H1 (cell line): Measurements from ENCODE around the gene PGAP2. TPM values are rescaled to one million over a fixed set of nuclear protein-coding genes. Genes with fewer than 3 reads are reported as not detected.

Experiments used
- CTCF ChIA-PET: fragments of 300-600 bp; sonication (Branson Sonifier 250); formaldehyde crosslinking; loops from one replicate; lab custom pipeline; 2021; ENCODE audit not compliant: partially characterized antibody; lab: Charles Lee
- POLR2A ChIA-PET: fragments of 300-600 bp; sonication (Branson Sonifier 250); formaldehyde crosslinking; loops from one replicate; lab custom pipeline; 2021; ENCODE audit warnings: inconsistent platforms; ENCODE audit not compliant: partially characterized antibody; lab: Charles Lee
- DNase-seq, 2 experiments: peaks; one replicate each; pipeline versions ENCODE4 v3.0.0 to v3.0.0-alpha.2; 2010 to 2022; ENCODE audit warnings: low spot score in 2 of 2, low read depth in 1 of 2, mixed read lengths in 1 of 2
- FAIRE-seq: peaks from 2 replicates; lab custom pipeline; 2011; peaks lifted over from hg19 to GRCh38; lab: Jason Lieb, UNC
- H2AFZ ChIP-seq: 2 replicates; pipeline ENCODE4 v1.8.1; 2012; ENCODE audit warnings: low read length, inconsistent platforms
- H2AK5ac ChIP-seq: 2 replicates; pipeline ENCODE4 v1.6.1; 2013; ENCODE audit warnings: low read depth, low read length
- H2BK120ac ChIP-seq: replicated peaks from 2 replicates; pipeline ENCODE3; 2013; ENCODE audit warnings: low read depth, low read length, inconsistent platforms
- H2BK12ac ChIP-seq: 2 replicates; pipeline ENCODE4 v1.6.1; 2013; ENCODE audit warnings: low read depth, low read length
- H2BK15ac ChIP-seq: 2 replicates; pipeline ENCODE4 v1.6.1; 2013; ENCODE audit warnings: low read length
- H2BK20ac ChIP-seq: 2 replicates; pipeline ENCODE4 v1.6.1; 2013; ENCODE audit warnings: low read length
- H2BK5ac ChIP-seq: 2 replicates; pipeline ENCODE4 v1.6.1; 2013; ENCODE audit warnings: low read depth, low read length
- H3K14ac ChIP-seq: 2 replicates; pipeline ENCODE4 v1.6.1; 2013; ENCODE audit warnings: inconsistent platforms; ENCODE audit not compliant: insufficient read length
- H3K18ac ChIP-seq: 2 replicates; pipeline ENCODE4 v1.6.1; 2013; ENCODE audit warnings: low read length; ENCODE audit errors: extremely low read depth
- H3K23ac ChIP-seq: 2 replicates; pipeline ENCODE4 v1.6.1; 2013; ENCODE audit warnings: inconsistent platforms; ENCODE audit not compliant: insufficient read length
- H3K23me2 ChIP-seq: 2 replicates; pipeline ENCODE4 v1.6.1; 2013; ENCODE audit warnings: low read depth, low read length
- H3K27ac ChIP-seq: 2 replicates; pipeline ENCODE4 v1.6.1; 2011; ENCODE audit warnings: low read depth, low read length, inconsistent platforms
- H3K27me3 ChIP-seq, 4 experiments: replicated peaks in 1 of 4; 1 replicate in 1 of 4; 2 replicates in 3 of 4; pipeline versions ENCODE4 v1.6.1 to v1.8.1; 2011 to 2013; ENCODE audit warnings: low read length in 3 of 4, mild to moderate bottlenecking in 3 of 4, inconsistent platforms in 2 of 4, mixed read lengths in 2 of 4, moderate library complexity in 1 of 4; ENCODE audit not compliant: control insufficient read depth in 3 of 4, insufficient read depth in 3 of 4; ENCODE audit errors: extremely low read depth in 1 of 4
- H3K36me3 ChIP-seq, 4 experiments: 2 replicates each; pipeline versions ENCODE4 v1.6.1 to v1.8.1; 2011 to 2013; ENCODE audit warnings: mild to moderate bottlenecking in 4 of 4, low read length in 3 of 4, moderate library complexity in 2 of 4, control low read depth in 1 of 4, inconsistent platforms in 1 of 4; ENCODE audit not compliant: insufficient read depth in 4 of 4, control insufficient read depth in 2 of 4
- H3K4ac ChIP-seq: replicated peaks from 2 replicates; pipeline ENCODE3; 2013; ENCODE audit warnings: low read length, low read depth, mixed read lengths, inconsistent platforms; ENCODE audit not compliant: insufficient read length
- H3K4me1 ChIP-seq, 4 experiments: replicated peaks in 1 of 4; 1 replicate in 1 of 4; 2 replicates in 3 of 4; pipeline versions ENCODE4 v1.6.1 to v1.8.1; 2011 to 2013; ENCODE audit warnings: low read length in 3 of 4, inconsistent platforms in 2 of 4, mixed read lengths in 1 of 4; ENCODE audit not compliant: insufficient read depth in 4 of 4, control insufficient read depth in 3 of 4
- H3K4me2 ChIP-seq, 2 experiments: 2 replicates each; pipeline versions ENCODE4 v1.6.1 to v1.8.1; 2011 to 2013; ENCODE audit warnings: low read depth in 2 of 2, low read length in 2 of 2, control low read depth in 1 of 2, inconsistent platforms in 1 of 2, mild to moderate bottlenecking in 1 of 2; ENCODE audit not compliant: insufficient read depth in 1 of 2
- H3K4me3 ChIP-seq, 4 experiments: fragments of 200-600, 300-600 bp in 1 of 4; sonication (generic), shearing (Covaris generic), sonication (Bioruptor Twin) in 1 of 4; 2 replicates each; pipeline versions ENCODE4 v1.5.1 to v1.8.1; 2011 to 2016; ENCODE audit warnings: low read length in 4 of 4, low read depth in 3 of 4, control low read depth in 2 of 4, inconsistent platforms in 2 of 4, mild to moderate bottlenecking in 2 of 4, mixed read lengths in 1 of 4, moderate library complexity in 1 of 4; ENCODE audit not compliant: insufficient read depth in 2 of 4; ENCODE audit errors: extremely low read depth in 1 of 4
- H3K56ac ChIP-seq: replicated peaks from 2 replicates; pipeline ENCODE3; 2013; ENCODE audit warnings: low read depth, mild to moderate bottlenecking, mixed read lengths, low read length, inconsistent platforms; ENCODE audit not compliant: insufficient read length
- H3K79me1 ChIP-seq: 2 replicates; pipeline ENCODE4 v1.6.1; 2013; ENCODE audit warnings: low read depth, low read length, control low read depth
- H3K79me2 ChIP-seq, 2 experiments: 2 replicates each; pipeline versions ENCODE4 v1.6.1 to v1.8.1; 2012 to 2013; ENCODE audit warnings: low read length in 2 of 2, mild to moderate bottlenecking in 2 of 2, inconsistent platforms in 1 of 2; ENCODE audit not compliant: insufficient read depth in 2 of 2, control insufficient read depth in 1 of 2
- H3K9ac ChIP-seq, 4 experiments: replicated peaks in 1 of 4; 1 replicate in 1 of 4; 2 replicates in 3 of 4; pipeline versions ENCODE4 v1.6.1 to v1.8.1; 2011 to 2013; ENCODE audit warnings: low read depth in 3 of 4, low read length in 3 of 4, control low read depth in 2 of 4, mild to moderate bottlenecking in 2 of 4, moderate library complexity in 2 of 4, inconsistent platforms in 1 of 4; ENCODE audit errors: extremely low read depth in 1 of 4
- H3K9me3 ChIP-seq, 2 experiments: 2 replicates each; pipeline versions ENCODE4 v1.6.1 to v1.8.1; 2012 to 2013; ENCODE audit warnings: mild to moderate bottlenecking in 2 of 2, moderate library complexity in 2 of 2, control low read depth in 1 of 2, inconsistent platforms in 1 of 2, low read depth in 1 of 2, low read length in 1 of 2, mixed read lengths in 1 of 2; ENCODE audit not compliant: insufficient read depth in 2 of 2
- H4K20me1 ChIP-seq, 2 experiments: replicated peaks in 1 of 2; 2 replicates each; pipeline versions ENCODE3 to v1.8.1; 2011 to 2013; ENCODE audit warnings: inconsistent platforms in 2 of 2, low read length in 2 of 2, mild to moderate bottlenecking in 1 of 2; ENCODE audit not compliant: insufficient read depth in 2 of 2, control insufficient read depth in 1 of 2
- H4K5ac ChIP-seq: 2 replicates; pipeline ENCODE4 v1.6.1; 2013; ENCODE audit warnings: low read length, low read depth, mixed read lengths, inconsistent platforms; ENCODE audit not compliant: insufficient read length
- H4K8ac ChIP-seq: 2 replicates; pipeline ENCODE4 v1.8.0; 2013; ENCODE audit warnings: mild to moderate bottlenecking, moderate library complexity, low read length, inconsistent platforms; ENCODE audit not compliant: insufficient read depth; ENCODE audit errors: extremely low read depth
- H4K91ac ChIP-seq: replicated peaks from 2 replicates; pipeline ENCODE3; 2013; ENCODE audit warnings: low read length, mixed read lengths, inconsistent platforms; ENCODE audit not compliant: insufficient read length
- CBX8 ChIP-seq: fragments of 300-800, 300-1000 bp; sonication (generic); IDR thresholded peaks from 2 replicates; pipeline ENCODE4 v1.7.1; 2016; ENCODE audit warnings: low read depth, low read length, borderline replicate concordance
- SAP30 ChIP-seq: fragments of 300-600 bp; sonication (generic); IDR thresholded peaks from 2 replicates; pipeline ENCODE4 v1.7.1; 2012; ENCODE audit warnings: low read length, moderate library complexity, mild to moderate bottlenecking, inconsistent platforms; ENCODE audit not compliant: insufficient read depth, insufficient replicate concordance
- SUZ12 ChIP-seq: fragments of 200-600 bp; sonication (generic); IDR thresholded peaks from 2 replicates; pipeline ENCODE4 v1.6.1; 2012; ENCODE audit warnings: mild to moderate bottlenecking, inconsistent platforms, low read length, moderate library complexity, mixed read lengths
- WGBS, 2 experiments: shearing (Covaris generic) in 1 of 2; methylation state at CpG; one replicate each; pipeline versions ENCODE4 v1.1.6 to v1.1.7; 2013 to 2015; ENCODE audit warnings: low lambda C conversion rate in 2 of 2, mixed read lengths in 2 of 2, inconsistent platforms in 1 of 2, low coverage in 1 of 2, missing lambda C conversion rate in 1 of 2; ENCODE audit not compliant: insufficient replicate concordance in 2 of 2, insufficient coverage in 1 of 2, insufficient read length in 1 of 2; ENCODE audit errors: extremely low coverage in 1 of 2, missing lambda C conversion rate in 1 of 2; 5-methylcytosine and 5-hydroxymethylcytosine counted together
- polyA plus RNA-seq, 7 experiments: library from polyadenylated mRNA; depleted of rRNA in 3 of 7; stranded (reverse) in 5 of 7; unstranded in 2 of 7; fragments of >200 nt in 5 of 7; fragments of 200-250 nt in 2 of 7; gene quantifications; 1 replicate in 5 of 7; 2 replicates in 1 of 7; 4 replicates in 1 of 7; pipeline versions ENCODE4 v1.2.1 to v1.2.3, GENCODE V29; 2011 to 2013; ENCODE audit warnings: missing spikeins in 2 of 7, mixed read lengths in 2 of 7
- total RNA-seq: library from RNA; stranded (reverse); fragmentation: NEBNext Ultra II Directional; extraction: Animal tissue kit (Norgen Biotek cat#: 25700); gene quantifications from 2 replicates; pipeline ENCODE4 v1.2.1, GENCODE V29; 2021

PGAP2 gene
- total and polyA plus RNA-seq, 2 of the 8 experiments (the other 6 are each of a cell fraction or from before 2014, with no cell fraction given): 56.5 to 106 TPM

DNA sequence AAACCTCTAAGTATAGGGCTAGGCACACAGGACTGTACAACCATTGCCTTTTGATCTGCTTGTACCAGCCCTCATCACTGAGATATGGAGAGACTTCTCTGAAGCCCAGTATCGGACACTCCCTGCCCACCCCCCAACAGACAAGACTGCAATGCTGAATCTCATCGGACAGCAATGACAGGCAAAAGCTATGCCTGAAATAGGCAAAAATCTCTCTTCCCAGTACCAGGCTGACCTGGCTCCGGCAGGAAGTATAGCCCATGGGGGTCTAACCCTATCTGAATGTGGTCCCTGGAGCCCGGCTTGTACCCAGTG, 25.9 kb downstream of the PGAP2 start:
- H3K4me2 ChIP-seq: peak overlapping the region; percentile 5 to 22; a peak in 1 of 4 replicates
- TF ChIP-seq CBX8 (no peak), SAP30 (no peak), SUZ12 (no peak)

More for the DNA sequence above, 25.9 kb downstream of the PGAP2 start:
- Histone ChIP-seq H3K4ac (no peak overlapping the region), H4K91ac (no peak overlapping the region), H2AFZ (no peak overlapping the region), H3K4me3 (no peak overlapping the region), H2BK12ac (no peak overlapping the region), H3K18ac (no peak overlapping the region), H3K9ac (no peak overlapping the region), H3K79me1 (peaks cover 20% of the 10 kb centered on the region), H3K36me3 (peaks cover 0 to 12% (median 4%) of the 10 kb centered on the region in 4 experiments; a peak in 4 of 8 replicates), H2BK20ac (no peak overlapping the region), H3K79me2 (peaks cover 5 to 53% of the 10 kb centered on the region in 2 experiments), H3K56ac (no peak overlapping the region), H2BK15ac (no peak overlapping the region), H3K23me2 (no peaks in the 10 kb centered on the region), H3K23ac (no peak overlapping the region), H4K5ac (no peak overlapping the region), H2AK5ac (no peak overlapping the region), H2BK5ac (no peak overlapping the region), H4K20me1 (peaks cover 15 to 30% of the 10 kb centered on the region in 2 experiments), H3K27ac (no peak overlapping the region), H4K8ac (no peak overlapping the region), H3K14ac (no peak overlapping the region), H3K4me1 (peaks cover 4 to 22% (median 16%) of the 10 kb centered on the region in 4 experiments), H2BK120ac (no peak overlapping the region), H3K27me3 (no peaks in the 10 kb centered on the region), H3K9me3 (no peaks in the 10 kb centered on the region)
- ChIA-PET CTCF (interaction anchor here (1.1 to 18.5 kb wide), 5 partner anchors 9 to 239 kb away, joined by 3 to 214 read pairs (median 5); partner anchors contain the start of gene STIM1), POLR2A (interaction anchor here (0.7 to 1.6 kb wide), 3 partner anchors 14 to 37 kb away, joined by 3 to 6 read pairs (median 3); partner anchors contain the start of gene NUP98)
- 83% methylated on average over 4 of the region's 4 CpGs; no CpG with 5 or more reads in 1 of the 2 experiments for WGBS, 2 experiments
- FAIRE-seq: no peak
- no peak for DNase-seq
